Transverse colon (tissue), 4 donors: ENCODE data around the gene SARDH.

Experiments
- CTCF ChIP-seq, 5 experiments: fragments of 200-600 bp in 3 of 5; fragments of 450-650 bp in 2 of 5; sonication (generic) in 3 of 5; IDR thresholded peaks; 1 replicate in 2 of 5; 2 replicates in 3 of 5; pipeline ENCODE4 v1.5.1; 2016 to 2017; ENCODE audit warnings: antibody characterized with exemption in 5 of 5, inconsistent platforms in 3 of 5, mild to moderate bottlenecking in 2 of 5, moderate library complexity in 1 of 5
- EP300 ChIP-seq: sonication (generic); formaldehyde crosslinking; IDR thresholded peaks from one replicate; pipeline ENCODE4 v1.6.1; 2017; ENCODE audit warnings: antibody characterized with exemption, low read depth
- POLR2A ChIP-seq: fragments of 450-650 bp; IDR thresholded peaks from one replicate; pipeline ENCODE4 v1.6.1; 2016; ENCODE audit warnings: antibody characterized with exemption, mild to moderate bottlenecking, moderate library complexity
- POLR2AphosphoS5 ChIP-seq, 3 donors: sonication (generic); formaldehyde crosslinking; IDR thresholded peaks; one replicate each; pipeline ENCODE4 v1.6.1; 2016; ENCODE audit warnings: antibody characterized with exemption in 3 of 3

- TF ChIP-seq CTCF (IDR thresholded peaks at IDR 0.05) (no peak), POLR2A (no peak), POLR2AphosphoS5 (IDR thresholded peaks at IDR 0.05) (no peak), EP300 (no peak)
These were observed 70.2 kb downstream of the SARDH start for GRCh38 chr9:133667759-133668450.
